Measurements from ENCODE around the gene HERPUD2.

DNA sequence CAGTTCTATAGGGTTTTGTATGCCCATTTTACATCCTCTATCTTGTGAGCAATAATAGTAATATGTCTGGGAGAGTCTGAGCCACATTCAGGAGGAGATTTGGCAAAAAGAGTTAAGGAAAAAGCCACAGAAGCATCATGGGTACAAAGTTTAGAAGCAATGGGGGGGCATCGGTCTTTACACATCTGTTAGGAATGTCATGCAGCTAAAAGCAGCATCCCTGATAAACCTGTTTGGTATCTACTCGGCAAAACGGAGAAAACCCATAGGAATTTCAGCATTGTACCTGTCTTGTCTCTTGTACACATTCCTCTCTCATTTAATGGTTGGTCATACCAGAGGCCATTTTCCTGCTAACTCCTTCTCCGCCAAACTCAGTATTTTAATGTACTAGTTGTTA is 12.5 kb upstream of the HERPUD2 start:
- TF ChIP-seq, protein P1, sequence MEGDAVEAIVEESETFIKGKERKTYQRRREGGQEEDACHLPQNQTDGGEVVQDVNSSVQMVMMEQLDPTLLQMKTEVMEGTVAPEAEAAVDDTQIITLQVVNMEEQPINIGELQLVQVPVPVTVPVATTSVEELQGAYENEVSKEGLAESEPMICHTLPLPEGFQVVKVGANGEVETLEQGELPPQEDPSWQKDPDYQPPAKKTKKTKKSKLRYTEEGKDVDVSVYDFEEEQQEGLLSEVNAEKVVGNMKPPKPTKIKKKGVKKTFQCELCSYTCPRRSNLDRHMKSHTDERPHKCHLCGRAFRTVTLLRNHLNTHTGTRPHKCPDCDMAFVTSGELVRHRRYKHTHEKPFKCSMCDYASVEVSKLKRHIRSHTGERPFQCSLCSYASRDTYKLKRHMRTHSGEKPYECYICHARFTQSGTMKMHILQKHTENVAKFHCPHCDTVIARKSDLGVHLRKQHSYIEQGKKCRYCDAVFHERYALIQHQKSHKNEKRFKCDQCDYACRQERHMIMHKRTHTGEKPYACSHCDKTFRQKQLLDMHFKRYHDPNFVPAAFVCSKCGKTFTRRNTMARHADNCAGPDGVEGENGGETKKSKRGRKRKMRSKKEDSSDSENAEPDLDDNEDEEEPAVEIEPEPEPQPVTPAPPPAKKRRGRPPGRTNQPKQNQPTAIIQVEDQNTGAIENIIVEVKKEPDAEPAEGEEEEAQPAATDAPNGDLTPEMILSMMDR (IDR thresholded peaks at IDR 0.05), result no peak
- no peak for TF ChIP-seq POLR2AphosphoS5 (IDR thresholded peaks at IDR 0.05; ENCODE audit: low read depth, low read length)

Data from Panc1 (cell line).